ENCODE data around the gene GATA1.

Gene GATA1

DNA sequence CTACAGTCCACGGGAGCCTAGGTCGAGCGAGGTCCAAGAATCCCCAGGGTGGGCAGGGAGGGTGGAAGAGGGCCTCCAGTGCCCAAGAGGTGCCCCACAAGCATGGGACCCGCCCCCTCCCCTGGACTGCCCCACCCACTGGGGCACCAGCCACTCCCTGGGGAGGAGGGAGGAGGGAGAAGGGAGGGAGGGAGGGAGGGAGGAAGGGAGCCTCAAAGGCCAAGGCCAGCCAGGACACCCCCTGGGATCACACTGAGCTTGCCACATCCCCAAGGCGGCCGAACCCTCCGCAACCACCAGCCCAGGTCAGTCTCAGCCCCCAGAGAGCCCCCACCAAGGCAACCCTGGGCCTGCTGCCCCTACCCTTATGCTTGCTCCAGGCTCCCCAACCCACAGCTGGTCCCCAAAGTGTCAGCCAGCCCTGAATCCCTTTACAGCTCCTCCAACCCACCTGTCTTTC lies at the start of gene GATA1:
Gene GATA1 (plus strand): TSS at position 250 of the 460 bp plus-strand sequence. CDS start 4,520 bp downstream, outside the sequence.
- no peak for DNase-seq

DNA sequence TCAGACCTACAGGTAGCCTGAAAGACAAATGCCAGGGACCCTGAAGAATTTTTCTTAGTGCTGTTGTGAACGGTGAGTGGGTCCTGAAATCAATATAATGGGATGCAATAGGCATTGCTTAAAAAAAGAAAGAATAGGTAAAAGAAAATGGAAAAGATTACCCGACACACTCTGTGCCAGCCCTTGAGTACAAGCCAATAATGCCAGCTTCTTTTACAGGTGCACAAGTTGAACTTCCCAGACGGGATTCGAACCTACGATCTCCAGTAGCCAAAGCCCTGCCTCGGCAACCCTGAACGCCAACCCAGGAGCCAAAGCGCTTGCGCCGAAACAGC lies 49.5 kb upstream of the GATA1 start:
- no peak for DNase-seq

DNA sequence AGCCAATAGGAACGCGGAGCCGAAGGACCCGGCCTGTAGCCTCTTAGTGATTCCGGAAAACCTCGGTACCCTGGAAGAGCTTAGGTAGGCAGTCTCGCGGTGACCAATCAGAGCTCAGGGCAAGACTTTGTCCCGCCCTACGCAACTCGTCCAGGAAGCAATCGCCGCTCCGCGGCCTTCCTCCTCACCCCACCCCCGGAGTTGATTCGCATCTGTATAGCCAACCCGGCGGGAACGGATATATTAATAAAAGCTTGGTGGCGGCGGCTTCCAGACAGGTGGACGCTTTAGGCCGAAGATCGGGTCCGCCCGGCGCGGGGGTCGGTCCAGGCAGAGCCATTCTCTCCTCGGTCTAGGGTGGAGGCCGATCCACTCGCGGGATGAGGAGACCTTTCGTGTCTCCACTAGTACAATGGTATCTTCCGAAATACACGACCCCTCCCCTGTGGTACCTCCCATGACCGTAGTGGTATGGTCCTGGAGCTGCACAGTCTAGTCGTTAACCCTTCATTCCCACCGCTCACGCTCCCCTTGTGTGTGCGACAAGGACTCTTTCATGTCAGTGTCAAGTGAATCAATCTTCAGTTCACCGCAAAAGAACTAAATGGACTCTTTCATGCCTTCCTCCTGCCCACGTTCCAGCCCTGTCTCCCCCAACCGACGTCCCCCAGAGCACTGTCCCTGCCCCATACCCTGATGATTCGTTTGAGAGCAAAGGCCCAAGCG lies 49.0 kb upstream of the GATA1 start:
- DNase-seq: peak; percentile 98

DNA sequence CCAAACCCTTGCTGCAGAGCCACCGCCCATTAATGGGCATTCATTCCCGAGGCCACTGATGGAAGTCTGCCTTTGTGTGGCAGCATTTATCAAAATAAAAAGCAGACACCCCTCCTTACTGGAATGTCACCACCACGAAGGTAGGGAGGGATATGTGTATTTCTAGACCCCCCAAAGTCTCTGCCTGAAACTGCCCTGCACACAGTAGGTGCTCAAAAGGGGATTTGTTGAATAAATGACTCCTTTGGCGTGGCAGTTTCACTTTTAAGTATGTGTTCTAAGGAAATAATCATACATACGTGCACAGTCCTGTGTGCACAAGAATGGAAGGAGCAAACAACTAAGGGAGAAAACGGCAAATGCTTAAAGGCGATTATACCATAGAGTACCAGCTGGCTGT lies 48.5 kb upstream of the GATA1 start:
- DNase-seq: peak; percentile 56

DNA sequence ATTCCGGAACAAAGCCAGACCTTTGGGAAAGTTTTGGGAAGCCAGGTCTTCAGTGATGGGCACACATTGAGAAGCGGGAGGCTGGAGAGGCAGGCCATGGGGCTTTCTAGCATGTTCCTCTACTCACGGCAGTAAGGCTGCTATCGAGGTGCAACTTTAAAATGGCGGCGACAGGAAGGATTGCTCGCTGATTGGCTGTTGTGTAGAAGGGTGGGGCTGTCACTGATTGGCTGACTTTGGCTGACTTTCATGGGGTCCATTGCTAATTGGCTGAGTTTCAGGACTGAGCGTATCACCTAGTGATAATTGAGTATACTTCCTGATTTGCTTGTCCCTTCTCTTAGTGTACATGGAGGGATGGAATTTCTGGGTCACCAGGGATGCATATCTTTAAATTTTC lies 44.6 kb upstream of the GATA1 start:
- no peak for DNase-seq

DNA sequence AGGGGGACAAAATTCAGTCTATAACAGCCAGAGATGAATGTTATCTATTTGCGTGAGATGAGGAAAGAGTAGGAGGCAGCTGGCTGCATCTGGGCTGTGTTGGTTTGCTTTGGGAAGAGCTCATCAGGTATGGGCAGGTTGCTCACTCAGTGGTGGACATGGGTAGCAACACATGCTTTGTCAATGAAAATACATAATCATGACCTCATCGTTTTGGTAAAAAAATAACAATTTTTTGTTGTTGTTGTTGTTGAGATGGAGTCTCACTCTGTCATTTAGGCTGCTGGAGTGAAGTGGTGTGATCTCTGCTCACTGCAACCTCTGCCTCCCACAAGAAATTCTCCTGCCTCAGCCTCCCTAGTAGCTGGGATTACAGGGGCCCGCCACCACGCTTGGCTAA lies 41.2 kb upstream of the GATA1 start:
- DNase-seq: no peak

DNA sequence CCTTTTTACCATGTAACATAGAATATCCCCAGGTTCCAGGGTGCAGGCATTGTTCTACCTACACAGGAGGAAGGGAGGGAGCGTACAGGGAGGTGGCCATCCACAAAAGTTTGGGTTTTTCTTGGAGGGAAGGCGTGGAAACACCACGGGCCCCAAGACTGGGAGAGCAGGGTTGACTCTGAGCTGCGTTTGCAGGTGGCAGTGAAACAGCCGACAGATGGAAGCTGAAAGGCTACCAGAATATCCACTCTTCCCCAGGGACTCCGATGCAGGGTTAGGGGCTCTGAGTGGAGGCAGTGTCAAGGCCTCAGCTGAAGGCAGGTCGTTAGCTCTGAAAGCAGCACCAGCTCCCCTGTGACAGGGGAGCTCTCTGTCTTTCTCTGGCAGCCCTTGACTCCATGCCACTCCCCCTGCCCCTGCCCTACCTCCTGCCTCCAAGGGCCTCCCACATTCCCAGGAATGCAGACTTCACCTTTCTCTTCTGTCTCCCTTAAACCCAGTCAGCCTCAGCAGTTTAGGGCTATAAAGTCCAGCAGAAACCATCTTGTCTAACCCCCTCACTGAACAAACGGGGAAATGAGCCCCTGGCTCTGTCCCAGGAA lies 38.9 kb upstream of the GATA1 start:
- no peak for DNase-seq

DNA sequence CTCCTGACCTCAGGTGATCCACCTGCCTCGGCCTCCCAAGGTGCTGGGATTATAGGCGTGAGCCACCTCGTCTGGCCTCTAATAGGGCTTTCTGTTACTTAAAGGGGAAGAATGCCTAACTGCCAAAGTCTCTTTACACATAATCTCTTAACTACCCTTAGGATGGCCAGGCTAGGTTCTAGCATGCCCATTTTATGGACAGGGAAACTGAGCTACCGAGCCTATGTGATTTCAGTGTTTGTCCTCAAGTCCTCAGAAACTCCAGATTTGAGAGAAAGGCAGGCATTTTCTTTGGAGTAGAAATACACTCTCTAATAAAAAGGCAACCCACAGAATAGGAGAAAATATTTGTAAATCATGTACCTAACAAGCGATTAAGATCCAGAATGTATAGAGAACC lies 37.2 kb upstream of the GATA1 start:
- no peak for DNase-seq

DNA sequence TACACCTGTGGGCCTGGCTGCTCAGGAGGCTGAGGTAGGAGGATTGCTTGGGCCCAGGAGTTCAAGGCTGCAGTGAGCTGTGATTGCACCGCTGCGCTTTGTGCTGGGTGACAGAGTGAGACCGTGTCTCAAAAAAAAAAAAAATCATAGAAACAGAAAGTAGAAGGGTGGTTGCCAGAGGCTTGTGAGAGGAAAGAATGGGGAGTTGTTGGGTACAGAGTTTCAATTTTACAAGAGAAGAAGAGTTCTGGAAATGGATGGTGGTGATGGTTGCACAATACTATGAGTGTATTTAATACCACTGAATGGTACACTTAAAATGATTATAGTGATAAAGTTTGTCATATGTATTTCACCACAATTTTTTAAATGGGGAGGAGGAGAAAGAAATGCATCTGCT lies 35.0 kb upstream of the GATA1 start:
- DNase-seq: no peak

DNA sequence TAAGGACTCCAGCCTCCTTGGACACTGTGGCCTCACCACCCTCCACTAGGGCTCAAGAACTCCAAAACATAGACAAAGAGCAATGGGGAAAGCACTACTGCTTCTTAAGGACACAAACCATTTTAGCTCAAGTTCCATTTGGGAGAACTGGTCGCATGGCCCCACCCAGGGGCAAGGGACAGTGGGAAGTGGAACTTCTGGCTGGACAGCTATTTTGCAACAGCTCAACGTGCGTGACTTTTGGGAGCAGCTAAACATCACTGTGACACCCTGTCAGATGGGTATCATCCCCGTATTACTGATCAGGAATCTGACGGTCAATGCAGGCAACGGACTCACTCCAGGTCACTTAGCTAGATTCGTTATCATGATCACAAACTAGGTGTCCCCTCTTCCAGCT lies 33.9 kb upstream of the GATA1 start:
- DNase-seq: no peak

DNA sequence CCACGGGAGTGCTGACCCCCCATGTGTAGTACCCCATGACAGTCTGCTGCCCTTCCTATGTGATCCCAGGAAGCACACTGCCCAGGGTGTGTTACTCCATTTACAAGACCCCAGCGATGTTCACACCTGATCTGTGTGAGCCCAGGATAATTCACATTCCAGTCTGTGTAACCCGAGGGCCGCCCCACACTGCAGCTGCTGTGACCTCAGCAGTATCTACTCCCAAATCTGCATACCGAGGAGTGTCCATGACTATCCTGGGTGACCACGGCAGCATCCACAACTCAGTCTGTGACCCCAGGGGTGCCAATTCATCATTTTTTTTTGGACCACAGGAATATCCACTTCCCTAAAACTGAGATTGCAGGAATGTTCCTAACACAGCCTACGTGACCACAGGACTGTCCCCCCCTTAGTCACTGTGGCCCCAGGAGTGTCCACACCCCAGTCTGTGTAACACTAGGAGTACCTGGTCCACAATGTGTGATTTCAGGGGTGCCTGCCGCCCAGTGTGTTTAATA lies 32.6 kb upstream of the GATA1 start:
- no peak for DNase-seq

DNA sequence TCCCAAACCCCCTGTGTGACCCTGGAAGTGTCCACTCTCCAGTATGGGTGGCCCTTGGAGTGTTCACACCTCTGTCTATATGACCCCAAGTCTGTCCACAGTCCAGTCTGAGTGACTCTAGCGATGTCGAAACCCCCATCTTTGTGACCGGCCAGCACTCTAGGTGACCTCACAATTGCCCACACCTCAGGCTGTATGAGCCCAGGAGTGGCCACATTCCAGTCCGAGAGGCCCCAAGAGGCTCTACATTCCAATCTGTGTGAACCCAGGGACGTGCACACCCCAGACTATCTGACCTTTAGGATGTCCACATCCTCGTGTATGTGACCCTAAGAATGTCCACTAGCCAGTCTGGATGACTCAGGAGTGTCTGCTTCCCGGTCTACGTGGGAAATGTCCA lies 32.2 kb upstream of the GATA1 start:
- DNase-seq: no peak

DNA sequence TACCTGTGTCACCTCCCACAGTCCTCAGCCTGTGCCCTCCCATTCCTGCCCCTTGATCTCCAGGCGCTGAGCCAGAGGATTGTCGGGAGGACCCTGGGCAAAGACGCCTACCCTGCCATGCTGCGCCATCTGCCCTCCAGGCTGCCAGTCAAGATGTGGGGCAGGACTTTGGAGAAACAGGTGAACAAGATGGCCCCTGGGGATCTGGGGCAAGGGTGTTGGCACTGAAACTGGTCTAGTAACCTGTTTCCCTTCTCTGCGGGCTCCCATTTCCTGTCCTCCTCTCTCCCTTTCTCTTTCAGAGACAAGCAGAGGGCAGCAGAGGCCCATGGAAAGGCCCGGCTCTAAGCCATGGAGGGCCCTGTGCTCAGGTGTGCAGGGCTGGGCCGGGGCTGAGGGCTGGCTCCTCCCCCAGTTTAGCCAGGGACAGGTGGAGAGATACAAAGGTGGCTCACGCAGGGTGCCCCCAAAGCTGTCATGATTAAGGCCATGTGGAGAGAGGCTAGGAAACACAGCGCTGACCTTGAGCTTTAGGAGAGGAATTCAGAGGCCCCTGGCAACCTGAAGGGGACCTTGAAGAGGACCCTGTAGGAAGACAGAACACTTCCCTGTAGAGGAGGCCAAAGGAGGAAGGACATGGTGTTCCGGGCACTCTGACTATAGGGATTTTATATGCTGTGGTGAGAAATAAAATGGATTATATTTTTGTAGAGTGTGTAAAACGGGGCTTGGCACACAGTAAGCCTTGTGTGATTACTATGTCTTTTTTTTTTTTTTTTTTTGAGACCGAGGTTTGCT lies 24.5 kb upstream of the GATA1 start, which contains the start of gene GLOD5:
Gene GLOD5 (plus strand): TSS at position 74 of the 798 bp plus-strand sequence. CDS start 44 bp downstream, at position 118.
- DNase-seq: peak; percentile 57

DNA sequence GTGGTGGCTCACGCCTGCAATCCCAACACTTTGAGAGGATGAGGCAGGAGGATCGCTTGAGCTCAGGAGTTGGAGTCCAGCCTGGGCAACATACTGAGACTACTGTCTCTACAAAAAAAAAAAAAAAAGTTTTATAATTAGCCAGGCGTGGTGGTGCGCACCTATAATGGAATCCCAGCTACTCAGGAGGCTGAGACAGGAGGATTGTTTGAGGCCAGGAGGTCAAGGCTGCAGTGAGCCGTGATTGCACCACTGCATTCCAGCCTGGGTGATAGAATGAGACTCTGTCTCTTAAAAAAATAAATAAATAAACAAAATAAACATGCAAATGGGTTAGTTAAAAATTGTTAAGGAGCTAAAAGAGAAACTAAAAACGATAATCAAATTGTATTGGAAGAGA lies 17.2 kb upstream of the GATA1 start:
- no peak for DNase-seq

DNA sequence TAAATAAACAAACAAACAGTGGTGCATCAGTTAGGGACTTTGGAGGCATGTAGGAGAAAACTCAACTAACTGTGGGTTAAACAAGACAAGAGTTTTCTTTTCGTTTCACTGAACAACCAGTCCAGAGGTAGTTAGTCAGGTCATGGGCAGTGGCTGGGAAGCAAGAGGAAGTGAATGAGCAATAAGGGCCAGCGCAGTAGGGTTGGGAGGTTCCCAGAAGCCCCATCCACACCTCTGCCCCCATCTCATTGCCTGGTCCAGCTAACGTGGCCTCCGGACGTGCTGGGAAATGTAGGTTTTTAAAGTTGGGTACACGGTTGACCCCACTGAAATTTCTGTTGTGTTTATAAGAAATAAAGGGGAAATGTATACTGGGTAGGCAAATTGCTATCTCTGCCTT lies 16.1 kb upstream of the GATA1 start:
- no peak for DNase-seq

DNA sequence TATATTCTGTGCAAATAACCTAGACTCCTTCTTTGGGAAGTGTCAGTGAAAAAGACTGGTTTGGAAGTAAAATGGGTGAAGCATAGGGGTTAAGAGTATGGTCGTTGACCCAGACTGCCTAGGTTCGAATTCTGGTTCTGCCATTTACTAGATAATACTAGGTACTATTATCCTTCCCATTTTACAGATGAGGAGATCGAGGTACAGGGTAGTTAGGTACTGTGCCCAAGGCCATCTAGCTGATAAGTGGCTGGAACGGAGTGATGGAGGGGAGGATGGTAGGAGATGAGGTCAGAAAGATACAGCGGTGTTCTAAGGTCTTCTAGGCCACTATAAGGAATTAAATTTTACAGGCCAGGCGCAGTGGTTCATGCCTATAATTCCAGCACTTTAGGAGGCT lies 13.8 kb upstream of the GATA1 start:
- no peak for DNase-seq

DNA sequence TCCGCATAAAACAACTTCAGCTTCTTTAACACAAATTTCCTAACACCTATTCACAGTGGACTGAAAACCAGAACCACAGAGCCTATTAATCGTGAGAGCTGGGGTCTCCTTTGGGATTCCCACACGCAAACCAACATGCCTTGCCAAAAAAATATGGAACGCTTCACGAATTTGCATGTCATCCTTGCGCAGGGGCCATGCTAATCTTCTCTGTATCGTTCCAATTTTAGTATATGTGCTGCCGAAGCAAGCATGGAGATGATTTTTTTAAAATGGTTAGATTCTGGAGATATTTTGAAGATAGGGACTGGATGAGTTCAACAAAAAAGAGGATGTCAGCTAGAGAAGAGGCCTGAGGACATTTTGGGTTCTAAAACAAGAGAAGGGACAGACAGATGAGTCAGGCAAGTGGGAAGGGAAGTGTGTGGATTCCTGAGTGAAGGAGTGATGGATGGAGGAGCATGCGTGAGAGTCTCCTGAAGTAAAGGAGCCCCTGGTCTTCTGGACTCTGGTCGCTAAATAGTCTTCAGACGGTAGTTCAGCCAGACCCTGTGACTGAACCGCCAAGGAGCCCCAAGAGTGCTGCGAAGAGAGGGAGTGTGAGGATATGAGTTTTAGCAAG lies 9.5 kb upstream of the GATA1 start:
- DNase-seq: no peak

DNA sequence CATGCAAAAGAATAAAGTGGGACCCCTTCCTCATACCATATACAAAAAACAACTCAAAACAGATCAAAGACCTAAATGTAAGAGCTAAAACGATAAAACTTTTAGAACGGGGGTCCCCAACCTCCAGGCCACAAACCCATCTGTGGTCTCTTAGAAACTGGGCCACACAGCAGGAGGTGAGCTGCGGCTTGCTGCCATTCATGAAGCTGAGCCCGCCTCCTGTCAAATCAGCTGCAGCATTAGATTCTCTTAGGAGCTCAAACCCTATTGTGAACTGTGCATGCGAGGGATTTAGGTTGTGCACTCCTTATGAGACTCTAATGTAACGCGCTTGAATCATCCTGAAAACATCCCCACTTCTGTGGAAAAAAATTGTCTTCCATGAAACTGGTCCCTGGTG lies 7.0 kb upstream of the GATA1 start:
- no peak for DNase-seq

DNA sequence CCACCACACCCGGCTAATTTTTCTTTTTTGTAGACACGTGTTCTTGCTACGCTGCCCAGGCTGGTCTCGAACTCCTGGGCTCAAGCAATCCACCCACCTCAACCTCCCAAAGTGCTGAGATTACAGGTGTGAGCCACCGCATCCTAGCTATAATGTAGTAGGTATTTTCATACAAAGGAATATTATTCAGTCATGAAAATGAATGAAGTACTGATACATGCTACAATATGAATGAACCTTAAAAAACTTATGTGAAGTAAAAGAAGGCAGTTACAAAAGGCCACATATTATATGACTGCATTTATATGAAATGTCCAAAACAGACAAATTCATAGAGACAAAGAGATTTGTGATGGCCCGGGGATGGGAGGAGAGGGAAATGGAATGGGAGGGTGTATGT lies 4.7 kb upstream of the GATA1 start:
- no peak for DNase-seq

DNA sequence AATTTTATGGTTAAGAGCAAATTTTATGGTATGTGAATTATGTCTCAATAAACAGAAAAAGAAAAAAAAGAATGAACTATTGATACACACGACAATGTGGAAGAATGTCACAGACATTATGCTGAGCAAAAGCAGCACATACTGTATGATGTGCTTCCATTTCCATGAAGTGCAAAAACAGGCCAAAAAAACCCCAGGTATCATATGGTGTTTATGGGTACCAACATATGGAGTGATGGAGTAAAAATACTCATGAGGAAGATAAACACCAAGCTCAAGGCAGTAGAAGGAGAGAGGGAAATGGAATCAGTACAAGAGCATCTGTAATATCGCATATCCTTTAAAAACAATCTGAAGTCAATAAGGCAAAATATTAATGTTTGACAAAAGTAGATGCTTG lies 4.2 kb upstream of the GATA1 start:
- DNase-seq: no peak

DNA sequence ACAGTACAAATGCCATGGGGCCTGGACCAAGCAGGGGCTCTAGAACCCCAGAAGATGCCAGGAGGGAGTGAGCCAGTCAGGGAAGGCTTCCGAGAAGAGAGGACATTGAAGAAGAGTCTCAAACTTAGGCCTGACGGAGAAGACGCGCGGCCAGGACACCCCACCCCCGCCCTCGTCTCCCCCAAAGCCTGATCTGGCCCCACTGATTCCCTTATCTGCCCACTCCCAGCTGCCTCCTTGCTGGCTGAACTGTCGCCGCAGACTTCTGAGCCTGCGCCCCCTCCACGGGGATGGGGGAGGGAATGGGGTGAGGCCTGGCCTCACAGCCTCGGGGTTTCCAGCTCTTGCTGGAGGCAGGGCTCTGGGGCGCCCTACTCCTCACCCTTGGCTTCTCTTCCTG lies 3.6 kb upstream of the GATA1 start:
- DNase-seq: no peak

DNA sequence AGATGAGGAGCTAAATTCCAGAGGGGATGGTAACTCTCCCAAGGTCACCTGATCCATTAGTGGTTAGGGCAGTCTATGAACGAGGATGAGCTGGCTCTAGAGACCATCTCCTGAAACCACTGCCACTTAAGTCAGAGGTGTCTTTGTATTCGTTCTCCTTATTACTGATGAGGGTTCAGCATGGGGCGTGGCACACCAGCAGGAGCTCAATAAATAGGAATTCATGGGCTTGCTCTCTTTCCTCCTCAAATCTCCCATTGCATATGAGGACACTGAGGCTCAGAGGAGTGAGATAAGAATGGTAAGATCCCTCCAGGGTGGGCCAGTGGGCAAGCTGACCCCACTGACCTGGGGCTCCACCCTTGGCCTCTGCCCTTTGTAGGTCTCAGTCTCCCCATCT lies 1.7 kb upstream of the GATA1 start:
- DNase-seq: no peak

DNA sequence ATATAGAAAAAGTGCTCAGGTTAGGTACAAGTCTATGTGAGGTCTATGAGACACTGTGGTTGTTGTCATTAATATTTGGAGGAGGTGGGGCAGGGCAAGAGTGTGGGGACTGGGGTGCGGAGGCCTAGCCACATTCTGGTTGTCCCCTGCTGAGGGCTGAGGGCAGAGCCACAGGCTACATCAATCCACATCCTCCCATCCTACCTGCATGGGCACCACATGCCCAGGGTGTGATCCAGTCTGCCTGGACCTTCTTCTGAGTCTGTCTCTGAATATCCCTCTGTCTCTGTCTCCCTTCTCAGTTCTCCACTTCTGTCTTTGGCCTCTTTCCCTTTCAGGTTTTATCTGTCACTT lies 1.2 kb upstream of the GATA1 start:
- DNase-seq: no peak

Data from NCI-H1092 treated with DMSO at 0.1 percent for 48 hours (cell line).